B cell (primary cell): Measurements from ENCODE around the gene IL13RA2.

Source experiments
- EZH2 ChIP-seq: IDR thresholded peaks from 2 replicates; pipeline ENCODE4 v1.6.1; 2012; ENCODE audit warnings: borderline replicate concordance, low read depth, mild to moderate bottlenecking, moderate library complexity, low read length; ENCODE audit not compliant: insufficient read depth, poor library complexity, severe bottlenecking
- TF ChIP-seq, protein P1 (sequence below): fragments of 200-600 bp; IDR thresholded peaks from one replicate; pipeline ENCODE4 v1.8.0; 2022; ENCODE audit warnings: antibody characterized with exemption, mild to moderate bottlenecking

GRCh38 chrX:115018944-115019343 lies 1.5 kb upstream of the IL13RA2 start:
- TF ChIP-seq, protein P1, sequence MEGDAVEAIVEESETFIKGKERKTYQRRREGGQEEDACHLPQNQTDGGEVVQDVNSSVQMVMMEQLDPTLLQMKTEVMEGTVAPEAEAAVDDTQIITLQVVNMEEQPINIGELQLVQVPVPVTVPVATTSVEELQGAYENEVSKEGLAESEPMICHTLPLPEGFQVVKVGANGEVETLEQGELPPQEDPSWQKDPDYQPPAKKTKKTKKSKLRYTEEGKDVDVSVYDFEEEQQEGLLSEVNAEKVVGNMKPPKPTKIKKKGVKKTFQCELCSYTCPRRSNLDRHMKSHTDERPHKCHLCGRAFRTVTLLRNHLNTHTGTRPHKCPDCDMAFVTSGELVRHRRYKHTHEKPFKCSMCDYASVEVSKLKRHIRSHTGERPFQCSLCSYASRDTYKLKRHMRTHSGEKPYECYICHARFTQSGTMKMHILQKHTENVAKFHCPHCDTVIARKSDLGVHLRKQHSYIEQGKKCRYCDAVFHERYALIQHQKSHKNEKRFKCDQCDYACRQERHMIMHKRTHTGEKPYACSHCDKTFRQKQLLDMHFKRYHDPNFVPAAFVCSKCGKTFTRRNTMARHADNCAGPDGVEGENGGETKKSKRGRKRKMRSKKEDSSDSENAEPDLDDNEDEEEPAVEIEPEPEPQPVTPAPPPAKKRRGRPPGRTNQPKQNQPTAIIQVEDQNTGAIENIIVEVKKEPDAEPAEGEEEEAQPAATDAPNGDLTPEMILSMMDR: no peak
- TF ChIP-seq EZH2: no peak
